OCI-LY7 (cell line): ENCODE data around the gene NUP210. TPM values are rescaled to one million over a fixed set of nuclear protein-coding genes. Genes with fewer than 3 reads are reported as not detected.

ENCODE experiments used
- BruUV-seq: library from RNA; stranded (reverse); fragments of 400-500 nt; replicated peaks from 2 replicates; lab custom pipeline; 2021; lab: Mats Ljungman, UMichigan
- CTCF ChIA-PET: fragments of 300-600 bp; sonication (Branson Sonifier 250); formaldehyde crosslinking; loops from one replicate; lab custom pipeline; 2022; ENCODE audit warnings: antibody characterized with exemption; ENCODE audit not compliant: unreplicated experiment; lab: Charles Lee
- POLR2A ChIA-PET: fragments of 300-600 bp; sonication (Branson Sonifier 250); formaldehyde crosslinking; loops from one replicate; lab custom pipeline; 2022; ENCODE audit warnings: antibody characterized with exemption; lab: Charles Lee
- DNase-seq: peaks from one replicate; pipeline ENCODE4 v3.0.0-alpha.2; 2015; ENCODE audit warnings: low spot score
- H2AFZ ChIP-seq: fragments of 200-600 bp; sonication (generic), shearing (Covaris generic); 2 replicates; pipeline ENCODE4 v1.6.1; 2014; ENCODE audit warnings: mild to moderate bottlenecking, antibody characterized with exemption, low read length, moderate library complexity
- H3K27ac ChIP-seq: fragments of 200-600 bp; sonication (generic); 2 replicates; pipeline ENCODE4 v1.5.1; 2014; ENCODE audit warnings: mixed run types, low read depth, mild to moderate bottlenecking, moderate library complexity, low read length, inconsistent platforms; ENCODE audit not compliant: poor library complexity, severe bottlenecking
- H3K36me3 ChIP-seq: fragments of 200-600 bp; sonication (generic); 2 replicates; pipeline ENCODE4 v1.6.1; 2014; ENCODE audit warnings: mild to moderate bottlenecking, antibody characterized with exemption, low read length, moderate library complexity, mixed read lengths; ENCODE audit not compliant: insufficient read depth
- H3K4me1 ChIP-seq: fragments of 200-600 bp; sonication (generic); 2 replicates; pipeline ENCODE4 v1.5.1; 2014; ENCODE audit warnings: mild to moderate bottlenecking, low read length; ENCODE audit not compliant: insufficient read depth, poor library complexity, severe bottlenecking
- H3K4me2 ChIP-seq: fragments of 200-600 bp; sonication (generic); 2 replicates; pipeline ENCODE4 v1.6.1; 2014; ENCODE audit warnings: mild to moderate bottlenecking, low read length
- H3K4me3 ChIP-seq: fragments of 200-600 bp; sonication (generic); 2 replicates; pipeline ENCODE4 v1.5.1; 2014; ENCODE audit warnings: mild to moderate bottlenecking, low read depth, low read length; ENCODE audit not compliant: poor library complexity, severe bottlenecking
- H3K79me2 ChIP-seq: fragments of 200-600 bp; sonication (generic); 2 replicates; pipeline ENCODE4 v1.6.1; 2016; ENCODE audit warnings: low read depth, mild to moderate bottlenecking, low read length, moderate library complexity, mixed read lengths; ENCODE audit not compliant: insufficient read depth
- H3K9me2 ChIP-seq: fragments of 200-600 bp; sonication (generic); 2 replicates; pipeline ENCODE4 v1.6.1; 2016; ENCODE audit warnings: mild to moderate bottlenecking, low read length, mixed read lengths; ENCODE audit not compliant: insufficient read depth
- H3K9me3 ChIP-seq: fragments of 200-600 bp; sonication (generic); 2 replicates; pipeline ENCODE4 v1.6.1; 2014; ENCODE audit warnings: mild to moderate bottlenecking, mixed run types, low read length, mixed read lengths
- H4K20me1 ChIP-seq: fragments of 200-600 bp; sonication (generic); 2 replicates; pipeline ENCODE4 v1.6.1; 2014; ENCODE audit warnings: mild to moderate bottlenecking, antibody characterized with exemption, low read length, moderate library complexity, mixed read lengths; ENCODE audit not compliant: insufficient read depth
- EZH2phosphoT487 ChIP-seq: fragments of 200-600 bp; sonication (generic); IDR thresholded peaks from 2 replicates; pipeline ENCODE4 v1.6.1; 2018; ENCODE audit warnings: low read depth, borderline replicate concordance, mild to moderate bottlenecking, mixed run types, antibody characterized with exemption, low read length, moderate library complexity, mixed read lengths
- intact Hi-C: fragments of 100-400 bp; cut with micrococcal nuclease; formaldehyde crosslinking; loops from one replicate; pipeline ENCODE4 v1.10.0; 2022; ENCODE audit not compliant: unreplicated experiment
- total RNA-seq, 2 experiments: library from RNA; depleted of rRNA in 1 of 2; stranded (reverse); fragments of >200 nt in 1 of 2; shearing (Covaris generic) in 1 of 2; gene quantifications; 2 replicates each; pipeline ENCODE4 v1.2.3, GENCODE V29; 2014 to 2022
- TF ChIP-seq, protein P1 (sequence below): fragments of 200-600 bp; sonication (generic); conservative IDR thresholded peaks from 2 replicates; pipeline ENCODE4 v1.5.1; 2014; ENCODE audit warnings: mild to moderate bottlenecking, antibody characterized with exemption, low read length, moderate library complexity, mixed read lengths

Gene NUP210
- total RNA-seq, 2 experiments from 2014 or later, result 195 to 232 TPM

DNA sequence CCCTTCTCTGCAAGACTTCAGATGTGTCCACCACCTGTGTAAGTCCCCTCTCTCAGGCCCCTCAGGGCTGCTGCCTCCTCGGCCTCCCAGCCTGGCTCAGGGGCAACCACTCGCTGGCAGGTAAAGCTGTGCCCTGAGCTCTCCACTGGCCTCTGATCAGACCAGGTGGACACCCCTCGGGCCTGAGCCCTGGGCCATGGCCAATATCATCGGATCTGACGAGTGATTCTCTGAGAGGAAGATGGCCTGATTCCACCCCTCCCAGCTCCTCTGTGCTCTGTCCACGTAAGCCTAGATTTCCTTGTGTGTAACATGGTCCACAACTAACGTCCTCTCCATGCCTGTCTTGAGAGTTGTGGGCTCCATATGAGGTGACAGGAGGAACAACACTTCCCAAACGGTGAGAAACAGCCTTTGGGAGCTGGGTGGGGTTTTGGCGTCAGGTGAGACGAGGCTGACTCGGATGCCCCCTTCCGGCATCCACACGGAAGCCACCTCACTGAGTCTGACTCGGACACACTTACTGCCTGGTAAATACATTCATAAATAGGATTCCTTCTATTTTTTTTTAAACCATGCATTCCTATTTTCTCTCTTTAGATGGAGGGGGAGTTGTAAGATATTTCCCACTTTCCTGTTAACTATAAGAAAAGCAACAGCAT, 86.8 kb downstream of the NUP210 start:
- TF ChIP-seq EZH2phosphoT487, result no peak
- TF ChIP-seq, protein P1, sequence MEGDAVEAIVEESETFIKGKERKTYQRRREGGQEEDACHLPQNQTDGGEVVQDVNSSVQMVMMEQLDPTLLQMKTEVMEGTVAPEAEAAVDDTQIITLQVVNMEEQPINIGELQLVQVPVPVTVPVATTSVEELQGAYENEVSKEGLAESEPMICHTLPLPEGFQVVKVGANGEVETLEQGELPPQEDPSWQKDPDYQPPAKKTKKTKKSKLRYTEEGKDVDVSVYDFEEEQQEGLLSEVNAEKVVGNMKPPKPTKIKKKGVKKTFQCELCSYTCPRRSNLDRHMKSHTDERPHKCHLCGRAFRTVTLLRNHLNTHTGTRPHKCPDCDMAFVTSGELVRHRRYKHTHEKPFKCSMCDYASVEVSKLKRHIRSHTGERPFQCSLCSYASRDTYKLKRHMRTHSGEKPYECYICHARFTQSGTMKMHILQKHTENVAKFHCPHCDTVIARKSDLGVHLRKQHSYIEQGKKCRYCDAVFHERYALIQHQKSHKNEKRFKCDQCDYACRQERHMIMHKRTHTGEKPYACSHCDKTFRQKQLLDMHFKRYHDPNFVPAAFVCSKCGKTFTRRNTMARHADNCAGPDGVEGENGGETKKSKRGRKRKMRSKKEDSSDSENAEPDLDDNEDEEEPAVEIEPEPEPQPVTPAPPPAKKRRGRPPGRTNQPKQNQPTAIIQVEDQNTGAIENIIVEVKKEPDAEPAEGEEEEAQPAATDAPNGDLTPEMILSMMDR, result peak; percentile 67; the same call in 1 of the 2 replicates
- no peaks in the 10 kb centered on the region for H3K9me2 ChIP-seq
- ChIA-PET CTCF (interaction anchor here (0.7 kb wide), 1 partner anchor 104 kb away, joined by 3 read pairs; no protein-coding TSS in a partner anchor), POLR2A (interaction anchor here (0.6 to 3.2 kb wide), 8 partner anchors 10 to 261 kb away, joined by 3 to 13 read pairs (median 5); partner anchors contain the start of gene HDAC11)
- H3K79me2 ChIP-seq, result peaks cover 3% of the 10 kb centered on the region; the same call in 1 of the 2 replicates
- H3K4me2 ChIP-seq, result peak overlapping the region; percentile 84
- H3K4me1 ChIP-seq, result peaks cover 85% of the 10 kb centered on the region
- no peaks in the 10 kb centered on the region for H3K9me3 ChIP-seq
- intact Hi-C loops, result loop anchor here (2.0 to 10.0 kb wide), 3 partner anchors 241 to 791 kb away; partner anchors contain the start of genes CHCHD4 and TMEM43
- DNase-seq, result no peak
- peaks cover 12% of the 10 kb centered on the region; the same call in 1 of the 2 replicates for H4K20me1 ChIP-seq
- H3K36me3 ChIP-seq, result peaks cover 95% of the 10 kb centered on the region
- peak overlapping the region; percentile 95 for H3K27ac ChIP-seq
- no TSS peak for BruUV-seq
- H3K4me3 ChIP-seq, result peak overlapping the region; percentile 47
- H2AFZ ChIP-seq, result no peak overlapping the region

DNA sequence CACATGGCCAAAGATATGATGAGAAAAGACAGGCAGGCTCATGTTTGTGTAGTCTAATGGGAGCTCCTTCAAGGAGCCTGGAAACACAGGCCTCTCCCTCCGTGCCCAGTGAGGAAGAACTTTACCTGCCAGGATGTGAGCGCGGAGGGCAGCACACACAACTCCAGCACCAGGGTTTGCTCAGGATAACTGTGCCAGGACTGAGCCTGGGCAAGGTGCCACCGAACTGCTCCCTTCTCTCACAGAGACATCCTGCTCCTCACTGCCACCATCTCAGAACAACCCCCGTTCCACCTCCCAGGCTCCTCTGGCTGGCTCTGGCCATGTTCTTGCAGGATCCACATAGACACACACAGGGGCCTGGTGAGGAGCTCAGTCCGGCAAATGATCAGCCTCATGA, 87.4 kb downstream of the NUP210 start:
- H3K4me2 ChIP-seq, result peak overlapping the region; percentile 84

More for the DNA sequence above, 87.4 kb downstream of the NUP210 start:
- ChIA-PET POLR2A (interaction anchor here (0.6 to 3.2 kb wide), 12 partner anchors 9 to 261 kb away, joined by 3 to 13 read pairs (median 4); partner anchors contain the start of gene HDAC11), CTCF (interaction anchor here (0.6 to 0.9 kb wide), 3 partner anchors 10 to 167 kb away, joined by 3 read pairs; no protein-coding TSS in a partner anchor)
- peak overlapping the region; percentile 95 for H3K27ac ChIP-seq
- H3K9me2 ChIP-seq, result no peaks in the 10 kb centered on the region
- TF ChIP-seq, protein P1, result no peak
- no peak for TF ChIP-seq EZH2phosphoT487
- peak overlapping the region; percentile 47 for H3K4me3 ChIP-seq
- no peaks in the 10 kb centered on the region for H3K9me3 ChIP-seq
- peaks cover 12% of the 10 kb centered on the region; the same call in 1 of the 2 replicates for H4K20me1 ChIP-seq
- H3K36me3 ChIP-seq, result peaks cover 95% of the 10 kb centered on the region
- intact Hi-C loops, result loop anchor here (1.0 to 10.0 kb wide), 5 partner anchors 95 to 792 kb away; partner anchors contain the start of genes CHCHD4 and TMEM43
- no TSS peak for BruUV-seq
- H2AFZ ChIP-seq, result no peak overlapping the region
- H3K79me2 ChIP-seq, result peaks cover 3% of the 10 kb centered on the region; the same call in 1 of the 2 replicates
- H3K4me1 ChIP-seq, result peaks cover 85% of the 10 kb centered on the region
- DNase-seq, result no peak
